UCSD-AML1 (cell line): ENCODE results near the gene OCA2.

Source experiments
- DNase-seq: peaks from one replicate; lab custom pipeline; 2025; ENCODE audit not compliant: unreplicated experiment; lab: John Stamatoyannopoulos, UW

OCA2 gene

GRCh38 chr15:28081594-28081993 is 17.5 kb downstream of the OCA2 start:
- no peak for DNase-seq

DNA sequence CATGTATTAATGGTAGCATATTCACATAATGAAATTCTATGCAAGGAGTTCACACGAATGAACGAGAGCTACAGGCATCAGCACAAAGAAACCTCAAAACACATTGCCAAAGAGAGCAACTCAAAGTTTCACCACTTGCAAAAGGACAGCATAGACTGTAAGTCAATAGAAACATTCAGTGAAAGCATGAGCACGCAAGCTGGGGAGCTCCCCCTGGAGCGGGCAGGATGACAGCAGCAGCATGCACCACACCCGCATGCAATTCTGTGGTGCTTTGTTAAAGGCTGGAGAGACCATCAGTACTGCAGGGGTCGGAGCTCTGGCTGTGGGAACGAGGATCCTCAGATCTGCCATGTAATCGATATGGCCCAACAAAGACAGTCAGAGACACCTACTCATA is 18.7 kb downstream of the OCA2 start:
- DNase-seq, result no peak

GRCh38 chr15:28079313-28079969 is 19.7 kb downstream of the OCA2 start:
- DNase-seq, result no peak

DNA sequence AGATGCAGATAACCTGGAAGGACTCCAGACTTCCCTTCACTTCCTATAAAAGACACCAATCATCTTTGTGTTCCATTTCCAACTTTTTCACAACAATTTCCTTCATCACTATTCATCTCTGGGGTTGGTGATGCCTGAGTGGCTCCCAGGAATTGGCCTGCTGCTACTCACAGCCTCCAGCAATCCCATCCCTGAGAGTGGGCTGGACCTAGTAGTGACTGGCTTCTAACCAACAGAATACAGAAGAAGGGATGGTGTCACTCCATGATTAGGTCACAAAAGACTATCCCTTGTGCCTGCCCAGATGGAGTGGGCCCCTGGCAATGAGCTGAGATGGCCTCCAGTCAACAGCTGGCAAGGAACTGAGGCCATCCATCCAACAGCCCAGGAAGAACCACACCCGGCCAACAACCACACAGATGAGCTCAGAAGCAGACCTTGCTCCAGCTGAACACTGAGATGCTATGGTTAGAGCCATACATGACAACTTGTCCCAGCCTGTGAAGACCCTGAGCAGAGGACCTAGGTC is 20.9 kb downstream of the OCA2 start:
- no peak for DNase-seq

DNA sequence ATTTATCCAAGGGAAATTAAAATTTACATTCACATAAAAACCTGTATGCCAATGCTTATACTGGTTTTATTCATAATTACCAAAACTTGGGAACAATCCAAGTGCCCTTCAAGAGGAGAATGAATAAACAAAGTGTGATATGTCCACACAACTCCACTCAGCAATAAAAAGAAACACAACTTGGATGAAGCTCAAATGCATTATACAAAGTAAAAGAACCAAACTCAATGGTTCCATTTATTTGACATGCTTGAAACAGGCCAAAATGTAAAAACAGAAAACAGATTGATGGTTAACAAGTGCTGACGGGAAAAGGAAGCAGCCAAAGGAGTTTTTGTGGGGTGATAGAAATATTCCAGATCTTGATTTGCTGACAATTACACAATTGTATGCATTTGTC is 23.5 kb downstream of the OCA2 start:
- no peak for DNase-seq

DNA sequence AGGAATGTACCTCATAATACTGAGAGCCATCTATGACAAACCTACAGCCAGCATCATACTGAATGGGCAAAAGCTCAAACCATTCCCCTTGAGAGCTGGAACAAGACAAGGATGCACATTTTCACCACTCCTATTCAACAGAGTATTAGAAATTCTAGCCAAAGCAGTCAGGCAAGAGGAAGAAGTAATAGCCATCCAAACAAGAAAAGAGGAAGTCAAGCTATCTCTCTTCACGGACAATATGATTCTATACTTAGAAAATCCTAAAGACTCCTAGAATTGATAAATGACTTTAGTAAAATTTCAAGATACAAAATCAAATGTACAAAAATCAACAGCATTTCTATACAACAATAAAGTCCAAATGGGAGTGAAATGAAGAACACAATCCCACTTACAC is 30.2 kb downstream of the OCA2 start:
- DNase-seq, result no peak

GRCh38 chr15:28066231-28066630 is 32.9 kb downstream of the OCA2 start:
- DNase-seq, result no peak

DNA sequence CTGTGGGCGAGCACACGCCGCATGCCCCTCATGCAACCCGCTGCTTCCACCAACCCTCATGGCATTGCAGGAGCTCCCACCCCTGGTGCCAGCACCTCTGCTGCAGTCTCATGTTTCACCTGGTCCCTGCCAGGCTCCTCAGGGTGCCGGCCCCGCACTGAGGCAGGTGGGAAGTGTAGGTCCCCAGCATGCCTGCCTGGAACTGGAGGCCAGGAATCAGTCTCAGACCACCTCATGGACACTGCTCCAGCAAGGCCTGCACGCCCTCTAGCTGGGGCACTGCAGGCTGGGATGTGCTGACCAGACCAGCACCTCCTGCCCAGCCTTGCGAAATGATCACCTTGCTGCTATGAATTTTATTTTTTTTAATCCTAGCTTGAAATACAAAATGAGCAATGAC is 39.1 kb downstream of the OCA2 start:
- no peak for DNase-seq

GRCh38 chr15:28058082-28058481 is 41.0 kb downstream of the OCA2 start:
- DNase-seq, result no peak

DNA sequence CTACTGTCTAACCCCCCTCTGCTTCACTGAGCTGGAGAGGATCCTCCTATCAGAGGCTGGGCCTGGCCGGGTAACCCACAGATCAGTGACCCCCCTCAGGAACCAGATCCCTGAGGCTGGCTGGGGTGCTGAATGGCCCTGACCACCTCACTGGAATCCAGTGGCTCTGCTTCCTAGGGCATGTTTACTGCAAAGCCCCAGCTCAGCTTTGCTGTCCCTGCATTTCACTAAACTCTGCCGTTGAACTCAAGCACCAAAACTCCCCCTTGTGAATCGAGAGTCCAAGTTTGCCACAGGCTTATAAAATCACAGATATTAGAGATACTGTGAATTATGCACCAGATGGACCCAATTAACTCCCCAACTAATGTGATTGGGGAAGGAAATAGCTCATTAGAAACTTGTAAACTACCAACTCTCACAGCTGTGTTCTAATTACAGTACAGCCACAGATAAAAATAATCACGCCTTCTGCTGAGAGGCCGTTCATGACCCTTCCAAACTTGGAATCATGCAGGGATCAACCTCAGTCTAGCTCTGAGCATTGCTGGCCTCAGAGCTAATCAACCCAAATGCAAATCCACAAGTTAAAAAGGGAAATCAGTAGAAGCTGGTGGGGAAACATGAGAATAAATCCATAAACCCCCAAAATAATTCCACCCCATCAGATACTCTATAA is 47.0 kb downstream of the OCA2 start:
- DNase-seq, result no peak

DNA sequence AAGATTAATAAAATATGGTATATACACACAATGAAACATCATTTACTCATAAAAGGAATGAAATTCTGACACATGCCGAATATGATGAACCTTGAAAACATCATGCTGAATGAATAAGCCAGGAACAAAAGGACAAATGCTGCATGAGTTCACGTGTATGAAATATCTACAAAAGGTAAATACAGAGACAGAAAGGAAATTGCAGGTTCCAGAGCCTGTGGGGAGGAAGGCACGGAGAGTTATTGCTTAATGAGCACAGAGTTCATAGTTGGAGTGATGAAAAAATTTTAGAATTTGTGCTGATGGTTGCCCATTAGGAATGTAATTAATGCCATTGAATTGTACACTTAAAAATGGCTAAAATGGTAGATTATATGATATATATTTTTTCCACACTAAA is 49.5 kb downstream of the OCA2 start:
- DNase-seq, result no peak

- DNase-seq, result no peak
Measured at GRCh38 chr15:28047277-28047676, 51.8 kb downstream of the OCA2 start.

DNA sequence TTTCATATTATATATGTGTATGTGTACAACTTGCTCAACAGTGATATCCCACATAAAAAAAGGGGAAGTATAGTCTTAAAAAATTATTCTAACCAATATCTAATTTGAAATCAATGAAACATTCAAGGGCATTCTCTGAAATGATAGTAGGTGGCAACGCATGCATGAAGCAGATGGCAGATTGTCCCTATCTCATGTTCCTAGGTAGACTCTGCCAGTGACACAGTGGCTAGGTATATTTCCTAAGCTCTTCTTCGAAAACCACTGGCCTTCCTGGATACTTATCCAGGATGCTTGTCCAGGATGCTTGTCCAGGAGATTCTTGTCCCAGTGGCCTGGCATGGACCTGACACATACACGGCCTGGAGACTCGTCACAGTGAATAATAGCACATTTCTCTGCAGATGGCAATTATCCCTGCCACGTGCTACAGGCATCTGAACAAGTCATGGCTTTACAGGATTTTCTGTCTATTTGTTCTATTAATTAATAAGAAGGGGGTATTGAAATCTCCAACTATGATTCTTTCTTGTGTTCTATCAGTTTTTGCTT is 54.9 kb downstream of the OCA2 start:
- DNase-seq, result no peak

DNA sequence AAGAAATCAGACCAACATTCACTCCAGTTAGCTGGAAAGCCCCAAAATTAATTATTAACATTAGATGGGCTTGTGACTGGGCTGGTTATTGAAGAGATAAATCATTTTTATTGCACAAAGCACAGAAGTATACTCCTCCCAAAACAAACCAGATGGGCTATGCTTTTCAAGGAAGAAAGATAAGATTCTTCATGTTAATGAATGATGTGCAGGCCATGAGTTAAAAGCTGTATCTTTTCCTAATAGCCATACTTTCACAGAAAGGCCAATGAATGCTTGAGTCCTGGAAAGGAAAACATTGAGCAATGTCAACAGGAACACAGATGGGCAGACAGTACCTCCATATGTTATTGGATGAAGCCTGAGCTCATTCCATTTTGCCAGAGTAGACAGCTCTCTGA is 55.4 kb downstream of the OCA2 start:
- DNase-seq, result no peak

- DNase-seq, result no peak
Measured at GRCh38 chr15:28037969-28038590, 61.0 kb downstream of the OCA2 start.

DNA sequence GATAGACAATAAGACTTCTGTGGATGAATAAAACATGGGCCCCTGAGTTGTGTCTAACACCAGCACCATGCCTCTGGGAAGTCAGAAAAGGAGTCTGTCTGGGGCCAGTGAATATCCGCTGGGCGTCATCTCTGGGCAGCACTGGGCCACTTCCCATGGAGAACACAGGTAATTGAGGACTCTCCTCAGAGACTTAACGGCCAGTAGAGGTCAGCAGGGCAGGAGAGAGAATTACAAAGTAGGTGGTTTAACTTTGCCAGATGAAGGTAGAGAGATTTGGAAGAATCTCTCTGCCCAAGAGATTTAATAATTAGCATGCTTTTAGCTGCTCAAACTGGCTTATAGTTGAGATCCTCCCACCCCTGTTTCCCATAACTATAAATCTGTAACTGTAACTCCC is 65.7 kb downstream of the OCA2 start:
- DNase-seq, result no peak

DNA sequence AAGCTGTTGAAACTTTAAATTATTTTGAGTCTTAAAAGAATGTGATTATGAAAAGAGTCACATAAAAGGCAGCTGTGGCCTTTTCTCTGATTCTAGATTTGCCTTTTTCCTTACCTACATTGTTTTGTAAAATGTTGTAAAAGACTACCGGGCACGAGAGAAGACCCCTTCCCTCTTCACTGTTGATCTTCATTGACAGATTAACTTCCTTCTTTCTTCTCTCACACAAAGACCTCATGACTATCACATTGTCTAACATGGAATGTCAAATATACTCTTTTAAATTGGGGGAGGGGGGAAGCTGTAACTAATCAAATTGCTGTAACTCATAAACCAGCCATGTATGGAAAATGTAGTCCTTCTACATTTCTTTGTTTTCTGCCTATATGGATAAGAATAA is 68.3 kb downstream of the OCA2 start:
- no peak for DNase-seq

DNA sequence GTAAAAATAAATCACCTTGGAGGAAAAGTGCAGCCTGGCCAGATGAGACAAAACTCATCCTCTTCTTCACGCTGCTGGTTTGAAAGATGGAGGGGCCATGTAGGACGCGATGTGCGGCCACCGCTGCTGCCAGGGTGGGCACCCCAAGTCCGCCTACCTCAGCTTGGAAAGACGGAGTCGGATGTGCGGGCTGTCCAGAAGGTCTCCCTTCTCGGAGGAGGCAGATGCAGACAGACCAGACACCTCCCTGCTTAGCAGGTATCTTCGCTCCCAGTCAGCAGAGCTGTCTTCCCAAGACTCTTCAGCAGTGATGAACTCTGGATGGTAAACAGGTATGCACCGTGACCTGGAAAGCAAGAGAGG is 71.4 kb downstream of the OCA2 start:
- no peak for DNase-seq

DNA sequence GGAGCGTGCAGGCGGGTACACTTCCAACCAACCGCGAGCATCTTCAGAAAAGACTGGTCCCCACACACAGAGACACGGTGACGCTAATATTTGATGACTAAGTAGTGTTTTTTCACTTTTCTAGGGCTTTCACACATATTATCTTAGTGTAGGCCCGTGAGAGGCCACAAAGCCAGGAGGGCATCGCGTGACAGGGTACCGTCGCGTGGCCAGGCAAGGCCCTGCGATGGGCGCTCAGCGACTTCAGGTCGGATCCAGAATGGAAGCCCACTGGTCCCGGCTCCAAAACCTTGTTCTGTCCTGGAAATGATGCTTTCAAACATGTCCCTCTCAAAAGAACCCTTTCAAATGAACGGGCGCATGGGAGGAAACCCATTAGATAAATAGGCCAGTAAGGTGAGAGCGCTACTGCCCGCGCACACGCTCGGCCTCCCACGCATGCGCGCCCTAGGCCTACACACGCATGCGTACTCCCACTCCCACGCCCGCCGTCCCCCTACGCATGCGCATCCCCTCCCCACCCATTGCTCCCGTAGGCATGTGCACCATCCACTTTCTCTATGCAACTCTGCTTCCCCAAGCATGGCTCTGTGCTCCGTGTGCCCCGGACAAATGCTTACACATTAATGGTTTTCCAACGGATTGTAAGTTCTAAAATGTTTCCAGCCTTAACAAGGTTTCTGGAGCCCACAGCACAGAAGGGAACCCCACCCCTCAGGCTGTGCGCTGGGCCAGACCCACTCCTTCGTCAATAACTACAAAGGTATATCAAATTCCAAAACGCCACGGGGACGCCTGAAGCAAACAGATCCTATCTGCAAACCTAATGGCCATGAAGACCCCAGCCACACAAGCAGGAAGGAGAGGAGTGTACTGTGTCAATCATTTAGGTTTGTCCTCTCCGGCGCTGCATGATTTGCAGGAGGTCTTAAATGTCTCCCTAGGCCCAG is 72.1 kb downstream of the OCA2 start:
- DNase-seq, result no peak

GRCh38 chr15:28026221-28026620 is 72.9 kb downstream of the OCA2 start:
- no peak for DNase-seq

DNA sequence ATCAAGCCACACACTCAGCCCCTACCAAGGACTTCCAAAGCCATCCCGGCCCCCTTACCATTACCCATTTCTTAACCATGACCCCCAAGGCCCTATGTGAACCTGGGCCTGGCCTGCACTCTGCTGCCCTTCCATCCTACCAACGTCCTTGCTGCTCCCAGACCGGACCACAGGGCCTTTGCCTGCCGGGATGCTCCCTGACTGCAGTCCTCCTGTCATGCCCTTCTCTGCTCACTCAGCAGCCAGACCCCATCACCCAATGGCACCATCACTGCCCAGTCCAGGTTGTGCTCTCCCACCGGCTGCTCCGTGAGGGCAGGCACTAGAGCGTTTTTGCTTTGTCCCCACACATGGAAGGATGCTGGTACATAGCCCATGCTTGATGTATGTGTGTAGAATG is 73.7 kb downstream of the OCA2 start:
- no peak for DNase-seq
